ENCODE data around the gene ASAP2.

DNA sequence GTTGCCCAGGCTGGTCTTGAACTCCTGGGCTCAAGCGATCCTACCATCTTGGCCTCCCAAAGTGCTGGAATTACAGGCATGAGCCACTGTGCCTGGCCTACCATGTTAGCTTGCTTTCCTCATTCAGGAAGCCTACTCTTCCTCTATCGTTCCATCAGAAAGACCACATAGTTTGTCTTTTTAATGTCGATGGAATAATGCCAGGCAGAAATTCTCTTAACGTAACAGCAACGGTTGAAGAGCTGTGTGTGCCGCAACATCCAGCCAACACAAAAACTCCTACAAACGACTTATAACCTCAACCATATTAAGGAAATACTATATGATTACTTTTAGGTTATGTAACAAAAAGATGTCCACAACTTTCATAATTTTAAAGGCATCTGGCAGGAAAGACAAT, 206.2 kb downstream of the ASAP2 start:
- TF ChIP-seq, protein P1, sequence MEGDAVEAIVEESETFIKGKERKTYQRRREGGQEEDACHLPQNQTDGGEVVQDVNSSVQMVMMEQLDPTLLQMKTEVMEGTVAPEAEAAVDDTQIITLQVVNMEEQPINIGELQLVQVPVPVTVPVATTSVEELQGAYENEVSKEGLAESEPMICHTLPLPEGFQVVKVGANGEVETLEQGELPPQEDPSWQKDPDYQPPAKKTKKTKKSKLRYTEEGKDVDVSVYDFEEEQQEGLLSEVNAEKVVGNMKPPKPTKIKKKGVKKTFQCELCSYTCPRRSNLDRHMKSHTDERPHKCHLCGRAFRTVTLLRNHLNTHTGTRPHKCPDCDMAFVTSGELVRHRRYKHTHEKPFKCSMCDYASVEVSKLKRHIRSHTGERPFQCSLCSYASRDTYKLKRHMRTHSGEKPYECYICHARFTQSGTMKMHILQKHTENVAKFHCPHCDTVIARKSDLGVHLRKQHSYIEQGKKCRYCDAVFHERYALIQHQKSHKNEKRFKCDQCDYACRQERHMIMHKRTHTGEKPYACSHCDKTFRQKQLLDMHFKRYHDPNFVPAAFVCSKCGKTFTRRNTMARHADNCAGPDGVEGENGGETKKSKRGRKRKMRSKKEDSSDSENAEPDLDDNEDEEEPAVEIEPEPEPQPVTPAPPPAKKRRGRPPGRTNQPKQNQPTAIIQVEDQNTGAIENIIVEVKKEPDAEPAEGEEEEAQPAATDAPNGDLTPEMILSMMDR (IDR thresholded peaks at IDR 0.05), result no peak
- TF ChIP-seq POLR2A (IDR thresholded peaks at IDR 0.05), result no peak
- TF ChIP-seq POLR2AphosphoS5 (IDR thresholded peaks at IDR 0.05), result no peak

Data from suprapubic skin (tissue), 4 donors.